BE2C (cell line): ENCODE data around the gene CYP19A1.

ENCODE experiments used
- DNase-seq: peaks from one replicate; pipeline ENCODE4 v3.0.0-alpha.2; 2020
- H3K27me3 ChIP-seq: fragments of 250-450 bp; sonication (Bioruptor Pico); 2 replicates; pipeline ENCODE4 v1.5.1; 2020; ENCODE audit warnings: mild to moderate bottlenecking
- H3K36me3 ChIP-seq: fragments of 250-450 bp; sonication (Bioruptor Pico); 2 replicates; pipeline ENCODE4 v1.5.1; 2020; ENCODE audit warnings: mild to moderate bottlenecking
- H3K4me1 ChIP-seq: fragments of 250-450 bp; sonication (Bioruptor Pico); 2 replicates; pipeline ENCODE4 v1.5.1; 2020
- H3K4me3 ChIP-seq: 2 replicates; pipeline ENCODE4 v1.5.1; 2011; ENCODE audit warnings: low read depth, low read length
- H3K9me3 ChIP-seq: fragments of 250-450 bp; sonication (Bioruptor Pico); 2 replicates; pipeline ENCODE4 v1.5.1; 2020
- CTCF ChIP-seq: IDR thresholded peaks from 2 replicates; pipeline ENCODE4 v1.5.1; 2012; ENCODE audit warnings: mild to moderate bottlenecking, low read depth, low read length

Gene CYP19A1

GRCh38 chr15:51307325-51307724 is 31.1 kb downstream of the CYP19A1 start:
- Histone ChIP-seq H3K27me3 (no peaks in the 10 kb centered on the region), H3K4me1 (no peaks in the 10 kb centered on the region), H3K36me3 (no peaks in the 10 kb centered on the region), H3K9me3 (no peaks in the 10 kb centered on the region), H3K4me3 (no peak overlapping the region)
- no peak for DNase-seq
- TF ChIP-seq CTCF, result no peak

GRCh38 chr15:51303462-51303980 is 34.9 kb downstream of the CYP19A1 start:
- Histone ChIP-seq H3K4me3 (no peak overlapping the region), H3K9me3 (no peaks in the 10 kb centered on the region)

GRCh38 chr15:51302480-51302879 is 35.9 kb downstream of the CYP19A1 start:
- no peaks in the 10 kb centered on the region for H3K27me3 ChIP-seq
- H3K36me3 ChIP-seq, result no peaks in the 10 kb centered on the region
- no peaks in the 10 kb centered on the region for H3K9me3 ChIP-seq
- TF ChIP-seq CTCF, result no peak
- no peaks in the 10 kb centered on the region for H3K4me1 ChIP-seq
- H3K4me3 ChIP-seq, result no peak overlapping the region
- no peak for DNase-seq

More at GRCh38 chr15:51303462-51303980, 34.9 kb downstream of the CYP19A1 start:
- Histone ChIP-seq H3K36me3 (no peaks in the 10 kb centered on the region), H3K27me3 (no peaks in the 10 kb centered on the region), H3K4me1 (no peaks in the 10 kb centered on the region)
- no peak for DNase-seq
- TF ChIP-seq CTCF, result no peak

GRCh38 chr15:51299187-51300015 is 39.0 kb downstream of the CYP19A1 start:
- H3K36me3 ChIP-seq, result no peaks in the 10 kb centered on the region
- no peak for TF ChIP-seq CTCF
- no peaks in the 10 kb centered on the region; the same call in 1 of the 2 replicates for H3K4me1 ChIP-seq
- no peak for DNase-seq
- H3K4me3 ChIP-seq, result no peak overlapping the region
- H3K27me3 ChIP-seq, result no peaks in the 10 kb centered on the region
- no peaks in the 10 kb centered on the region for H3K9me3 ChIP-seq

GRCh38 chr15:51298620-51299019 is 39.8 kb downstream of the CYP19A1 start:
- no peaks in the 10 kb centered on the region for H3K27me3 ChIP-seq
- no peak for DNase-seq
- no peak overlapping the region for H3K4me3 ChIP-seq
- H3K9me3 ChIP-seq, result no peaks in the 10 kb centered on the region
- no peaks in the 10 kb centered on the region; the same call in 1 of the 2 replicates for H3K4me1 ChIP-seq
- no peak for TF ChIP-seq CTCF
- H3K36me3 ChIP-seq, result no peaks in the 10 kb centered on the region

- Histone ChIP-seq H3K9me3 (no peaks in the 10 kb centered on the region), H3K36me3 (no peaks in the 10 kb centered on the region), H3K27me3 (no peaks in the 10 kb centered on the region), H3K4me1 (no peaks in the 10 kb centered on the region; the same call in 1 of the 2 replicates), H3K4me3 (no peak overlapping the region)
- DNase-seq, result no peak
- no peak for TF ChIP-seq CTCF
These were observed 47.7 kb downstream of the CYP19A1 start for GRCh38 chr15:51290720-51291119.
